NCI-H345 treated with DMSO at 0.1 percent for 48 hours (cell line): ENCODE measurements around the gene PDE10A.
"Not testable (repeated sequence)": the region's sequence is repeated elsewhere in the genome, so short reads cannot be mapped to it uniquely, and the experiment has no call there.

Source experiments
- DNase-seq: peaks from one replicate; lab custom pipeline; 2025; ENCODE audit not compliant: unreplicated experiment; lab: John Stamatoyannopoulos, UW

The PDE10A gene

DNA sequence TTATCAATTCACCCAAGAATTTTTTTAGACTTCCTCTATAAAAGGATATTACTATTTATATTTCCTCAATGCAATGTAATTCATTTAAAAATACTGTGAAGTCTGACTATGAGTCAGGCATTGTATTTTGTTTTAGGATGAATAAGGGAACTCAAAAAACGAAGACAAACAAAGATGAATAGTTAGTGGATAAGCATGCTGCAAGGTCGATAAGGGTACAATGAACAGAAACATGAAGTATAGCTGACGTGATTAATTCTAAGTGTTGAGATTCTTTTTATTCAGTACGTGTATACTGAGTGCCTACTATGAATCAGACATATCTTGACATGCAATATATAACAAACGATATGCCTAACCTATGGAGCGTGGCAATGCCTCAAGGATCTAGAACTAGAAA, 105.4 kb downstream of the PDE10A start:
- no peak for DNase-seq

DNA sequence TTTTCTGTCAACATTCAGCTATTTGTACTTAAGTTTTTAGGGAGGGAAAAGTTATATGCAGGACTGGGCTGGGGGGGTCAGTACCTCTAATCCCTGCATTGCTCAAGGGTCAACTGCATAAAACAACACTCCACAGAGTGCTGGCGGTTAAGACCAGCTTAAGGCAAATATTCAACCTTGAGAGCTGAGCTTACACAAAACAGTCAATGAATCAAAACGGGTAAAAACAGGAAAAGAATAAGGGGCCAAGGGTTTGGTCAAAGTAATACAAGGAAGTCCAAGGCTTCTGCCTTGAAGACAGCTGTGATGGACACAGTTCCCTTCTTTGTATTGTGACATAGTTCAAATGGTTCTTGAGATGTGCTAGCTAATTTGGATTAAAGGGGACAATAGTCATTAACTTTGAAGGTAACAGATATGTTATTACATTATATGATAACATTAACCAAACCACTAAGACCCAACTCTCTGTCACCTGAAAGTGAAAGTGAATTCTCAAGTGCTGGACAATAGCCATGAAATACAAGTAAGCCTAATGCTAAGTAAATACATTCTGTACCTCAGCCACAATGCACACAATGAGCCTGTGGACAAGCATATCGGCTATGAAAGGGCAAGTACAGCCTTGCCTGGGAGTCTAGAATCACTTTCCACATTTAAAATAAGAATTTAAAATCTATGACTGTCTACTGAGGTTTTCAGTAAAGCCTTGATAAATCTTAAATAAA, 106.8 kb downstream of the PDE10A start:
- DNase-seq = no peak

DNA sequence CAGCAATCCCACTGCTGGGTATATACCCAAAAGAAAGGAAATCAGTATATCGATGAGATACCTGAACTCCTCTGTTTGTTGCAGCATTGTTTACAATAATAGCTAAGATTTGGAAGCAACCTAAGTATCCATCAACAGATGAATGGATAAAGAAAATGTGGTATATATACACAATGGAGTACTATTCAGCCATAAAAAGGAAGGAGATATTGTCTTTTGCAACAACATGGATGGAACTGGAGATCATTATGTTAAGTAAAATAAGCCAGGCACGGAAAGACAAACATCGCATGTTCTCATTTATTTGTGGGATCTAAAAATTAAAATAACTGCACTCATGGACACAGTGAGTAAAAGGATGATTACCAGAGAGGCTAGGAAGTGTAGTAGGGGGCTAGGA, 108.4 kb downstream of the PDE10A start:
- DNase-seq = not testable (repeated sequence)

DNA sequence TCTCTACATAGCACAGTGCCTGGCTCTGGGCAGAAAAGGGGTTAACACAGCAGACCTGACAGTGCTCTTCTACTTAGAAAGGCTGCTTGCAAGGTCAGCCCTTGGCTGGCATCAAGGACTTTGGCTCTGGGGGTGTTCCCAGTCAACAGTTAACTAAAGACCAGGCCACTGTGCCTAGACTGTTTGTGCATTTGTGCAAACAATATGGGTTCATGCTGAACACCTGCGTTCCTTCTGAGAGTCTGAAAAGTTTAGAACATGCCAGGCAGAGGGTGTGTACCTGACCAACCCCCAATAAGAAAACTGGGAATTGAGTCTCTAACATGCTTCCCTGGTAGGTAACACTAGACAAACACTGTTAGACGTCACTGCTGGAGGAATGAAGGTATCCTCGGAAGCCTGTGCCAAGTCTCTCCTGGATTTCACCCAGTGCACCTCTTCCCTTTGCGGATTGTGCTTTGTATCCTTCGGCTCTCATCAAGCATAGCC, 110.7 kb downstream of the PDE10A start:
- DNase-seq = no peak

DNA sequence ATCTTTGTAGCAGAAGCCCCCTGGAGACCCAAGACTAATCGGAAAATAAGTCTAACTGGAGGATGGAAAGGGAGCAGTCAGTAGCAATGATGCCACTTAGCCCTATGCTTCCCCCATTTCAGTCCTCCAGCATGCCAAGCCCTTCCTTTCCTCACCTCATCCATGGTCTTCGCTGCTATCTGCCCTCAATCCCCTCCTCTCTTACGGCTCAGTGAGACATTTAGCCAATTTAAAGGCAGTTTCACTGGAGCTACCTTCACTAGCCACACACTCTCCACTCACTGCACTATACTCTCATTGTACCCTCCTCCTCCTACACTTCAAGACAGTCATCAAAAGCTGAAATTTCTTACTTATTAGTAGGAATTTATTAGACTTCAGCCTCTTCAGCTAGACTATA, 111.2 kb downstream of the PDE10A start:
- no peak for DNase-seq

DNA sequence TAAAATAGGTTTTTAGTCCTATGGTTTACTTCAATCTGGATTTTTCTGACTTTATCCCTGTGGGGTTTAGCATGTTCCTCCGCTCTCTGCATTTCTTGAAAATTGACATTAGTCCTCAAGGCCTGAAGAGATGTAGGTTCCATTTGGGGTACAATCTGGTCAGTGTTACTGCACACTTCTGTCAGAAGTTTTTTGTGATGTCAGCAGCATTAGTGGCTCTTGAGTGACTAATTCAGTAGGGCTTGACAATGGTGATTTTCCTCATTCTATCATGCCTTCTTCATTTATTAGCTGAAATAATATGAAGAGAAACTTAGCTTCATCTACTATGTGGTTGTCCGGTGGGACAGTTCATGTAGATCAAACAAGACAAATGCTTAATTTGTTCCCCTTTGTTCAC, 114.6 kb downstream of the PDE10A start:
- DNase-seq = no peak

DNA sequence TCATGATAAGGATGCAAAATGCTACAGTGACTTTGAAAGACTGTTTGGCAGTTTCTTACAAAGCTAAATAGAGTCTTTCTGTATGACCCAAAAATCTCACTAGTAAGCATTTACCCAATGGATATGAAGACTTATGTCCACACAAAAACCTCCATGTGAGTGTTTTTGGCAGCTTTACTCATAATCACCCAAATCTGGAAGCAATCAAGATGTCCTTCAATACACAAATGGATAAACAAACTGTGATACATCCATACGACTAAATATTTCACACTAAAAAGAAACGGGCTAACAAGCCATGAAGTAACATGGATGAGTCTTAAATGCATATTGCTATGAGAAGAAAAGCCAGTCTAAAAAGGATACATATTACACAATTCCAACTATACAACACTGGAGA, 117.2 kb downstream of the PDE10A start:
- DNase-seq = no peak

DNA sequence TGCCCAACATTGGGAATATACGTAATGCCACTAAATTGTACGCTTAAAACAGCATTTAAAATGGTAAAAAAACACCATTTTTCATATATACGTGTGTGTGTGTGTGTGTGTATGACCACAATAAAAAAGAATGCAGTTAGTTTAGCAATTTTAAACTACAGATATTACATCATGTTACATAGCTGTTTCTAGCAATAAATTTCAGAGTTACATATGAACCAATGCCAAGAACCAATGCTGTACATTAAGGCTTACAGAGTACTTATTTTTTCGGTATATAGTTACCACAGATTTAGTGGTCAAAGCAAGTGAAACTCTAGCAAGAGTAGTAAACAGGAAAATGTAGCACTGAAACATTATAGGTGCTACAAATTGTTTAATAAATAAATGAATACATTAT, 119.3 kb downstream of the PDE10A start:
- no peak for DNase-seq

DNA sequence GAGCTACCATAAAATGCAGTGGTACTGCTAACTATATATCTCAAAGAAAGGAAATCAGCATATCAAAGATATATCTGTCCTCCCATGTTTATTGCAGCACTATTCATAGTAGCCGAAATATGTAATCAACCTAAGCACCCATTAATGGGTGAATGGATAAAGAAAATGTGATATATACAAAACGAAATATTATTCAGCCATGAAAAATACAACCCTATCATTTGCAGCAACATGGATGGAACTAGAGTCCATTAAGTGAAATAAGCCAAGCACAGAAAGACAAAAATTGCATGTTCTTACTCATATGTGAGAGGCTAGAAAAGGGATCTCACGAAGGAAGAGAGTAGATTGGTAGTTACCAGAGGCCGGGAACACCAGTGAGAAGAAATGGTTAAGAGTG, 126.1 kb downstream of the PDE10A start:
- no peak for DNase-seq

DNA sequence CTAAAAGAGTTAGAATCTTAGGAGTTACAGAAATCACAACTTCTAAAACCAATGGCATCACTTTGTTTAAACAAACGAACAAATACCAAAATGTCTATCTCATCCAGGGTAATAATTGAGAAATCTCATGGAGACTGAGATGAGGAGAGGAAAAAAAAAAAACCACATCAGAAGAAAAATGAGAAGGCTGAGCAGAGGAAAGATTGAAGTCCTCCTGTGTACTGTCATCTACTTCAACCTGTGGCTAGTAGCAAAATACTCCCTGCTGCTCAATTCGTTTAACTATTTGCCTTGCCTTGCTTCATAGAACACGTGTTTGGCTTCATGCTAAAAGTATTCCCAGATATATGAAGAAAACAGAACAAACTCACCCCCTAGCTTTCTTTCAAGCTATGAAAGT, 143.7 kb downstream of the PDE10A start:
- DNase-seq = no peak

DNA sequence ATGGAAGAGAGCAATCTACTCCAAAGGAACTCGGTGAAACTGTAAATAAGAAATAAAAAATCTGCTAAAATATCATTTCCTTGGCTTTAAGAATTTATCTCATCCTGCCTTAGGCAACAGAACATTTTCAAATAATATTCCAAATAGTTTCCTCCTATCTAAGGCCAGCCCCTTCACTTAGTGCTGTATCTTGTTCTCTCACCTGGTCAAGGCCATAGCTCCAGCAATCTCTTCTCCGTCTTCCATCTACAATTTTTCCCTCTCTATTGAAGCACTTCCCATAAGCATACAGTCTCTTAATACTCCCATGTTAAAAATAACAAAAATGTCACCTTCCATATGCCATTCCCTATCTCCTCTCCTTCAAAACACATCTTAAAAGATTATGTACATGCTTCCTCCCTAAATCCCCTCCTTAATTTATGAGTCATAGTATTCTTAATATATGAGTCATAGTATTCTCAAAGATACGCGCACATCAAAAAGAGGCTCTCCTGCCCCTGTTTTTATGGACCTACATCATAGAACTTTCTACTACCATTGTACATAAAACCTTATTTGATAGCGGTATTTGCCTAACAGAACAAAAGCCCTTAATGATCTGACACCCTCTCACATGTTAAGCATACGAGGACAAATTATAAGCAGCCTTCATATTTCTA, 146.9 kb downstream of the PDE10A start:
- no peak for DNase-seq

DNA sequence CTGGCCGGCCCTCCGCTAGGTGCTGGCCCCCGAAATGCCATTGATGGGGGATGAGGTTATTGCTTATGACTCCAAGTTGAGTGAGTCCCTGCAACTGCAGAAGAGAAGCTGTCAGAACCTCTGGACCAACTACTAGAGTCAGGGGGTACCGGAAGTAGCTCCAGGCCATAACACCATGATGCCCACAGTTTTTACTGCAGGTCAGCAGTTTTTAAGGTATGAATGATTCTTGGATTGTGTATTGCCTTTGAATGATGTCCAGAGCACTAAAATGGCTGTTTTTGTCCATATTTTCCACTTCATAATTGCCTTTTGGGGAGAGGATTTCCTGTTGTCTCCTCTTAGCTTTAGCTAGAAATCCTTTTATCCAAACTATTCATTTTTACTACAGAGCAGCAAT, 148.4 kb downstream of the PDE10A start:
- no peak for DNase-seq

DNA sequence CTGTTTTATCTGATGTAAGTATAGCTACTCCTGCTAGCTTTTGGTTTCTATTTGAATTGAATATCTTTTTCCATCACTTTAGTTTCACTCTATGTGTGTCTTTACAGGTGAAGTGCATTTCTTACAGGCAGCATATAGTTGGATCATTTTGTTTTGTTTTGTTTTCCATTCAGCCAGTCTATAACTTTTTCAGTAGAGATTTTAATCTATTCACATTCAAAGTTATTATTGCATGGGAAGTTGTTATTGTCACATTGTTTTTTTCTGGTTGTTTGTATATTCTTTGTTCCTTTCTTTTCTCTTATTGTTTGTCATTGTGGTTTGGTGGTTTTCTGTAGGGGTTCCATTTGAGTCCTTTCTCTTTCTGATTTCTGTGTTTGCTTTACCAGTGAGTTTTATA, 151.2 kb downstream of the PDE10A start:
- no peak for DNase-seq

DNA sequence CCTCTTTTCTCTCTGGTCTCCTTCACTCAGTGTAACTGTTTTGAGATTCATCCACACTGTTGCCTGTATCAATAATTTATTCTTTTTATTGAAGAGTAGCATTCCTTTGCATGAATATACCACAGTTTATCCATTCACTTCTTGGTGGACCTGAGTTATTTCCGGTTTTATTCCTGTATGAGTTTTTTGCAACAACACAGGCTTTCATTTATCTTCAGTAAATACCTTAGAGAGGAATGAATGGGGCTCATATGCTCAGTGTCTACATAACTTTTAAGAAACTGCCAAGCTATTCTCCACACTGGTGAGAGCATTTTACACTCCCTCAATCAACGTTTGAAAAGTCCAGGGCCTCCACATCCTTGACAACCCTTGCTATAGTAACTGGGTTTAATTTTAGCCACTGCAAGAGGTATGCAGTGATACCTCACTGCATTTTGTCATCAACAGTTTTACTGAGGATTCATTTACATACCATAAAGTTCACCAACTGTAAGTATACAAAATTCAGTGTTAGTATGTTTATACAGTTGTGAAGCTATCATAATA, 154.6 kb downstream of the PDE10A start:
- DNase-seq = no peak

DNA sequence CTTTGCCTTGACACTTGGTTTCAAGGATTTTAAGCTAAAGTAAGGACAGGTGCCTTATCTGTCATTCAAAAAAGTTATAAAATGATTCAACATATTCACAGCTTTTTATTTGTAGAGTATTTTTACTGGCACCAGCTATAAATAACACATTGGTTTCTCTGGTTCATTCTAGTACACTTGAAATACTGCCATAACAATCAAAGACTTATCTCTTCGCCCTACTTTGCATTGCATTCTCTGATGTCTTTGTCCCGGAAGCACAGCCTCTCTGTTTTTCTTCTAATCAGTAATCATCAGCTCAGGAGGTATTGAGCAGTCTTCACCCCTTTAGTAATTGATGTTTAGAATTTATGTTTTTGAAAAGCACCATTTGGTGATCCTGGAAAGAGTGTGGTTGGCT, 156.4 kb downstream of the PDE10A start:
- DNase-seq = no peak

DNA sequence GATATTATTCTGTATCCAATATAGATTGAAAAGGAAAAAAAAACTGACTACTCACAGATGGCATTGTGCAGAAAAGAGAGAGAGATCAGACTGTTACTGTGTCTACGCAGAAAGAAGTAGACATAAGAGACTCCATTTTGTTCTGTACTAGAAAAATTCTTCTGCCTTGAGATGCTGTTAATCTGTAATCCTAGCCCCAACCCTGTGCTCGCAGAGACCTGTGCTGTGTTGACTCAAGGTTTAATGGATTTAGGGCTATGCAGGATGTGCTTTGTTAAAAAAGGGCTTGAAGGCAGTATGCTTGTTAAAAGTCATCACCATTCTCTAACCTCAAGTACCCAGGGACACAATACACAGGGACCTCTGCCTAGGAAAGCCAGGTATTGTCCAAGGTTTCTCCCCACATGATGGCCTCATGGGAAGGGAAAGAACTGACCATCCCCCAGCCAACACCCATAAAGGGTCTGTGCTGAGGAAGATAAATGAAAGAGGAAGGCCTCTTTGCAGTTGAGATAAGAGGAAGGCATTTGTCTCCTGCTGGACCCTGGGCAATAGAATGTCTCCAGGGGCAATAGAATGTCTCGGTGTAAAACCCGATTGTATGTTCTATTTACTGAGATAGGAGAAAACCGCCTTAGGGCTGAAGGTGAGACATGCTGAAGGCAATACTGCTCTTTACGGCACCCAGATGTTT, 162.7 kb downstream of the PDE10A start:
- DNase-seq = not testable (repeated sequence)

DNA sequence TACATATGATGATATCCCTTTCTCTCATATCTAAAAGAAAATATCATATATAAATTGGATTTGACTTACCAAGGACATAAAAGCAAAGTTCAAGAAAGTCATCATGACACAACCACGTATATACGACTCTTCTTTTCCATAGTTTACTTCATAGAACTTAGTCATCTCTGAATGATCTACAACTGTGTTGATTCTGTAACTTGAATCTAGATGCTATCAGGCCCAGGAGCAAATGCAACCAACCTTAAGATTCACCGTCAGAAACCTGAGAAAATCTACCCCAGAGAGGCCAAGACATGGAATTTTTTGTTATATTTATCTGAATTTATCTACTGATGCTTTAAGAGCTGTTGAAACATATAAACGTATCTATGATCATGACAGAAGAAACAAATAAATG, 165.6 kb downstream of the PDE10A start:
- DNase-seq = no peak

DNA sequence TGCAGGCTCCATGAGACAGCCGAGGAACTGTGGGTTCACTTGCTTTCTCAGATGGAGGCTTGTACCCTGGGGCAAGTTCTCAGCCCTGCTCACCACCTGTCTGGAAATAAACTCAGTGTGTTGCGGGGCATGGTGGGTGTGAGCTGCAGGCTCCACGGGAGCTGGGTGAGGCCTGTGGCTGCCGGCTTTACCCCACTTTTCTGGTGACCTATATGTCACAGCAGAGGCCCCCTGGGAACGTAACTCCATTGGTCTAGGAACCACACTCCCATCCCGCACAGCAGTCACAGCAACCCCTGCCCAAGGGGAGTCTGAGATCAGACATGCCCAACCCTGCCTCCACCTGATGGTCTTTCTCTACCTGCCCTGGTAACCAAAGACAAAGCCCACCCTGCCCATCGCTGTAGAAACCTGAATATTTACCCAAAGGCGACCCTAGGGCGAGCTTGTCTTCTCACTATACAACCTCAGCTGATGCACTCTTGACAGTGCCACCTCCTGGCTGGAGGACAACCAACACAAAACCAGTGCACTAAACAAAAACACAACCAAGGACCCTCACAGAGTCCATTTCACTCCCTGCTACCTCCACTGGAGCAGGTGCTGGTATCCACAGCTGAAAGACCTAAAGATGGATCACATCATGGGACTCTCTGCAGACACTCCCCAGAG, 174.3 kb downstream of the PDE10A start:
- no peak for DNase-seq

DNA sequence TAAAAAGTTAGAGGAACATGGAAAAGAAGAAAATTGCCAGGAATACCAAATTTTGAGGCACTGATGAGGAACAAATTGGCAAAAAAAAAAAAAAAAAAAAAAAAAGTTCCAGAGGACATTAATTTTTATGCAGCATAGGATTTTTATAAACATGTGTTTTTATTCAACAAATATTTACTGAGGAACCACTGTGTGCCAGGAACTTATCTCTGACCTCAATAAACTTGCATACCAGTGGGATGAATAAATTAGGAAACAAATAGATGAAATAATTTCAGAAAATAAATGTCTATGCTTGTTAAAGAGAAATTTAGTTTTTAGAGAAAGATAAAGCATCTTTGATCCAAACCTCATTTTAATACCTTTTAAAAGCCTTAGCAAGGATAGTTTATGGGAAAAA, 175.1 kb downstream of the PDE10A start:
- no peak for DNase-seq

DNA sequence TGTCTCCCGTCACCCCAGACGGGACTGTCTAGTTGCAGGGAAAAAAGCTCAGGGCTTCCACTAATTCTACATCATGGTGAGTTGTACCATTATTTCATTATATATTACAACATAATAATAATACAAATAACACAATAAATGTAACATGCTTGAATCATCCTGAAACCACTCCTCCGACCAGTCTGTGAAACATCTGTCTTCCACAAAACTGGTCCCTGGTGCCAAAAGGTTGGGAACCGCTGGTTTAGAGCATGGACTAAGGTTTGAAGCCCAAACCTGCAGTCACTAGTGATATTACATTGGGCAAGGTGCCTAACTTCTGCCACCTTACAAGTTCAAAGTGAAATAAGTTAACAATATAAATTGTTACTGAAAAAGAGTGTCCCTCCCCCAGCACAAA, 175.7 kb downstream of the PDE10A start:
- DNase-seq = no peak
